ENCODE data around the gene LY6G6F. TPM values are rescaled to one million over a fixed set of nuclear protein-coding genes. Genes with fewer than 3 reads are reported as not detected.
A peak's percentile ranks its signal among the peaks of the same experiment; 100 is the strongest.

Gene LY6G6F
- total and polyA plus RNA-seq, 3 experiments from 2014 or later: not detected

DNA sequence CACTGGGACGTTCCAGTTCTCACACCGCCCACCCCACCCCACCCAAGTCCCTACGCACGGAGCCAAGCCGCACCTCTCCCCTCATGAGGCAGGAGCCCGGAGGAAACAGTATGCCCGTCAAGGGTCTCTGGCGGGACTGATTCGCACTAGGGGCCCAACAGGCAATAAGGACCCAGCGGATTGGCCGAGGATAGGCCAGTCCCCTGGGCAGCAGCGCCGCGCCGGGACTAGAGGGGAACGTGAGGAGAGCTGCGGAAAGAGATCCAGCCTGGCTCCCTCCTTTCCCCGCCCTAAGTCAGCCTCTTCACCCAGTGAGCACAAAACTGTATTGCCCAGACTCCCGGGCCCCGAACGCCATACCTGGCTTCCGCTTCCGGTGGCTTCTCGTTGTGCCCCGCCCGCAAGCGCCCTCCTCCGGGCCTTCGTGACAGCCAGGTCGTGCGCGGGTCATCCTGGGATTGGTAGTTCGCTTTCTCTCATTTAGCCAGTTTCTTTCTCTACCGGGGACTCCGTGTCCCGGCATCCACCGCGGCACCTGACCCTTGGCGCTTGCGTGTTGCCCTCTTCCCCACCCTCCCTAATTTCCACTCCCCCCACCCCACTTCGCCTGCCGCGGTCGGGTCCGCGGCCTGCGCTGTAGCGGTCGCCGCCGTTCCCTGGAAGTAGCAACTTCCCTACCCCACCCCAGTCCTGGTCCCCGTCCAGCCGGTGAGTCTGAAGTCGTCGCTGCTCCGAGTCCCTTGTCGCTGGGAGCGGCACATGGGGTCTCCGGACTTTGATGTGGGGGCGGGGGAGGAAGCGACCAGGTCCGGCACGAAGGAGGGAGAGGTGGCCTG is 40.9 kb upstream of the LY6G6F start, which contains the start of gene CSNK2B:
CSNK2B (plus strand) TSS at position 580 of the 836 bp plus-strand sequence. CDS start 752 bp downstream, outside the sequence.
- peak; percentile 98 for DNase-seq
- peak within 1 kb of the TSS; percentile 93 to 99 (median 94) for H3K4me3 Mint-ChIP-seq
- Histone ChIP-seq H3K4me3 (ENCODE audit: low read length) (peak within 1 kb of the TSS; percentile 97), H3K4me1 (ENCODE audit: insufficient read depth, low read length) (peaks cover 47% of the 10 kb centered on the region), H3K9me3 (ENCODE audit: low read length) (no peaks in the 10 kb centered on the region), H3K36me3 (ENCODE audit: insufficient read depth, low read length) (peaks cover 41% of the 10 kb centered on the region), H3K27me3 (ENCODE audit: insufficient read depth, low read length, poor library complexity, severe bottlenecking) (no peaks in the 10 kb centered on the region), H3K27ac (ENCODE audit: low read depth, low read length) (peak within 1 kb of the TSS; percentile 97)
- ChIA-PET POLR2A (interaction anchor here (0.7 to 6.0 kb wide), 10 partner anchors 13 to 306 kb away, joined by 3 to 112 read pairs (median 6); partner anchors contain the start of genes ABHD16A, APOM, BAG6 and DDX39B), CTCF (interaction anchor here (1.2 to 4.5 kb wide), 4 partner anchors 13 to 197 kb away, joined by 3 to 39 read pairs (median 6); partner anchors contain the start of genes BAG6, DDAH2 and NEU1)
- H3K9me3 Mint-ChIP-seq: no peaks in the 10 kb centered on the region
- H3K27ac Mint-ChIP-seq: peak within 1 kb of the TSS; percentile 91 to 100 (median 98)
- H3K36me3 Mint-ChIP-seq: peaks cover 0 to 86% (median 8%) of the 10 kb centered on the region in 3 donors
- H3K27me3 Mint-ChIP-seq: no peaks in the 10 kb centered on the region
- H3K4me1 Mint-ChIP-seq: peaks cover 55 to 73% (median 61%) of the 10 kb centered on the region in 3 donors

- peaks cover 48% of the 10 kb centered on the region for H3K36me3 ChIP-seq (ENCODE audit: insufficient read depth, low read length)
- Mint-ChIP-seq H3K4me3 (peak overlapping the region; percentile 93 to 99 (median 94)), H3K4me1 (peaks cover 49 to 67% (median 54%) of the 10 kb centered on the region in 3 donors), H3K9me3 (no peaks in the 10 kb centered on the region), H3K36me3 (peaks cover 0 to 88% (median 8%) of the 10 kb centered on the region in 3 donors), H3K27ac (peak overlapping the region; percentile 91 to 100 (median 98)), H3K27me3 (no peaks in the 10 kb centered on the region)
- ChIA-PET CTCF (no interaction called here), POLR2A (interaction anchor here (0.9 to 3.1 kb wide), 3 partner anchors 14 to 90 kb away, joined by 3 to 13 read pairs (median 5); partner anchors contain the start of genes ABHD16A and BAG6)
- H3K9me3 ChIP-seq (ENCODE audit: low read length): no peaks in the 10 kb centered on the region
- peaks cover 41% of the 10 kb centered on the region for H3K4me1 ChIP-seq (ENCODE audit: insufficient read depth, low read length)
- DNase-seq: no peak
- H3K27me3 ChIP-seq (ENCODE audit: insufficient read depth, low read length, poor library complexity, severe bottlenecking): no peaks in the 10 kb centered on the region
- peak overlapping the region; percentile 97 for H3K4me3 ChIP-seq (ENCODE audit: low read length)
- peak overlapping the region; percentile 97 for H3K27ac ChIP-seq (ENCODE audit: low read depth, low read length)
Measured at GRCh38 chr6:31666337-31666965, 40.2 kb upstream of the LY6G6F start.

DNA sequence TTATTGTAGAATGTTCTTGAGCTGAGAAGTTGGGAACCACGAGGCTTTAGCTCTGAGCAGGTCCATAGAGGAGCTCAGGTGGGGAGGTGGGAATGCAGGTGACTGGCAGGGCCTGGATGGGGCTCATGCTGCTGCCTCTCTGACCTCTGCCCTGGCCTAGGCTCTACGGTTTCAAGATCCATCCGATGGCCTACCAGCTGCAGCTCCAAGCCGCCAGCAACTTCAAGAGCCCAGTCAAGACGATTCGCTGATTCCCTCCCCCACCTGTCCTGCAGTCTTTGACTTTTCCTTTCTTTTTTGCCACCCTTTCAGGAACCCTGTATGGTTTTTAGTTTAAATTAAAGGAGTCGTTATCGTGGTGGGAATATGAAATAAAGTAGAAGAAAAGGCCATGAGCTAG is 37.0 kb upstream of the LY6G6F start, which contains the start of gene LY6G5B:
LY6G5B (plus strand) TSS at position 301 of the 400 bp plus-strand sequence. CDS start 975 bp downstream, outside the sequence.
- H3K27ac Mint-ChIP-seq: peak within 1 kb of the TSS in 3 of 8 donors; percentile 22 to 52 (median 36)
- POLR2A ChIA-PET: interaction anchor here (0.5 to 1.1 kb wide), 3 partner anchors 77 to 194 kb away, joined by 3 to 4 read pairs (median 3); partner anchors contain the start of gene NCR3
- H3K36me3 ChIP-seq (ENCODE audit: insufficient read depth, low read length): peaks cover 49% of the 10 kb centered on the region

DNA sequence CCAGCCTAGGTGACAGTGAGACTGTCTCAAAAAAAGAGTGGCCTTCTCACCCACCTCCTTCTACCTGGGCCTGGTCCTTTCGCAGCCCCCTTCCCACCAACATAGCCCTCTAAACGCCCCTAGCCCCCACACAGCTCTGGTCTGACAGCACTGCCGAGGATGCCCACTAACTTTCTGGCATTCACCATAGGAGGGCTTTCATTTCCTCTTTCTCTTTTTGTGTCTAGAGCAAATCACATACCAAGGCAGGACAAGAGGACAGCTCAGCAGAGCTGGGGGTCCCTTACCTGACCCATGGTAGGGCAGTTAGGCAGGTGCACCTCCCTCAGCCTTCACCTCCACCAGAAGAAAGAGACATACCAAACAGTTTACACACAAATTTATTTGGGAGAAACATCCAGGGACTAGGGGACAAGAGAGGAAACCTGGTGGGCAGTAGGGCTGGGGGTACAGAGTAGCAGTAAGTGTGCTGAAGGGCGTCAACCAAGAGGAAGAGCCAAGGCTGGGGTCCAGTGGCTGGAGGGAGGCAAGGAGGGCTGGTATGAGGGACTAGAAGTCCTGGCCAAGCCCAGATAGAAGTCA is 30.3 kb upstream of the LY6G6F start:
- Histone ChIP-seq H3K9me3 (ENCODE audit: low read length) (no peaks in the 10 kb centered on the region), H3K4me1 (ENCODE audit: insufficient read depth, low read length) (peaks cover 7% of the 10 kb centered on the region), H3K27ac (ENCODE audit: low read depth, low read length) (no peak overlapping the region), H3K4me3 (ENCODE audit: low read length) (no peak overlapping the region), H3K36me3 (ENCODE audit: insufficient read depth, low read length) (peaks cover 8% of the 10 kb centered on the region), H3K27me3 (ENCODE audit: insufficient read depth, low read length, poor library complexity, severe bottlenecking) (no peaks in the 10 kb centered on the region)
- Mint-ChIP-seq H3K27me3 (no peaks in the 10 kb centered on the region), H3K27ac (peak overlapping the region in 4 of 8 donors; percentile 40 to 90 (median 61)), H3K9me3 (no peaks in the 10 kb centered on the region), H3K4me3 (peak overlapping the region in 1 of 7 donors; percentile 36), H3K4me1 (peaks cover 12 to 14% (median 14%) of the 10 kb centered on the region in 3 donors), H3K36me3 (peaks cover 0 to 22% (median 7%) of the 10 kb centered on the region in 3 donors)
- ChIA-PET CTCF (no interaction called here), POLR2A (no interaction called here)
- no peak for DNase-seq

More for the DNA sequence above, 37.0 kb upstream of the LY6G6F start, which contains the start of gene LY6G5B:
- no peak for DNase-seq
- CTCF ChIA-PET: interaction anchor here (0.9 to 1.3 kb wide), 2 partner anchors 14 to 17 kb away, joined by 4 read pairs; partner anchors contain the start of gene BAG6
- Histone ChIP-seq H3K27ac (ENCODE audit: low read depth, low read length) (no peak within 1 kb of the TSS), H3K9me3 (ENCODE audit: low read length) (no peaks in the 10 kb centered on the region), H3K4me3 (ENCODE audit: low read length) (no peak within 1 kb of the TSS), H3K4me1 (ENCODE audit: insufficient read depth, low read length) (peaks cover 20% of the 10 kb centered on the region), H3K27me3 (ENCODE audit: insufficient read depth, low read length, poor library complexity, severe bottlenecking) (no peaks in the 10 kb centered on the region)
- H3K27me3 Mint-ChIP-seq: no peaks in the 10 kb centered on the region
- peaks cover 23 to 37% (median 32%) of the 10 kb centered on the region in 3 donors for H3K4me1 Mint-ChIP-seq
- H3K4me3 Mint-ChIP-seq: peak within 1 kb of the TSS in 1 of 7 donors; percentile 73
- H3K9me3 Mint-ChIP-seq: no peaks in the 10 kb centered on the region
- peaks cover 0 to 82% (median 11%) of the 10 kb centered on the region in 3 donors for H3K36me3 Mint-ChIP-seq

- H3K9me3 ChIP-seq (ENCODE audit: low read length): no peaks in the 10 kb centered on the region
- Mint-ChIP-seq H3K27me3 (no peaks in the 10 kb centered on the region), H3K4me1 (peaks cover 16 to 19% (median 16%) of the 10 kb centered on the region in 3 donors), H3K9me3 (no peaks in the 10 kb centered on the region), H3K27ac (peak overlapping the region in 3 of 8 donors; percentile 40 to 90 (median 55)), H3K36me3 (peaks cover 0 to 17% (median 7%) of the 10 kb centered on the region in 3 donors), H3K4me3 (peak overlapping the region in 1 of 7 donors; percentile 36)
- H3K4me3 ChIP-seq (ENCODE audit: low read length): no peak overlapping the region
- ChIA-PET POLR2A (no interaction called here), CTCF (interaction anchor here (2.0 kb wide), 1 partner anchor 153 kb away, joined by 6 read pairs; no protein-coding TSS in a partner anchor)
- no peaks in the 10 kb centered on the region for H3K27me3 ChIP-seq (ENCODE audit: insufficient read depth, low read length, poor library complexity, severe bottlenecking)
- peaks cover 10% of the 10 kb centered on the region for H3K4me1 ChIP-seq (ENCODE audit: insufficient read depth, low read length)
- H3K36me3 ChIP-seq (ENCODE audit: insufficient read depth, low read length): peaks cover 3% of the 10 kb centered on the region
- H3K27ac ChIP-seq (ENCODE audit: low read depth, low read length): no peak overlapping the region
- DNase-seq: no peak
Measured at GRCh38 chr6:31676904-31677303, 29.8 kb upstream of the LY6G6F start.

GRCh38 chr6:31677955-31678354 is 28.7 kb upstream of the LY6G6F start:
- Histone ChIP-seq H3K4me1 (ENCODE audit: insufficient read depth, low read length) (peaks cover 10% of the 10 kb centered on the region), H3K9me3 (ENCODE audit: low read length) (no peaks in the 10 kb centered on the region), H3K27ac (ENCODE audit: low read depth, low read length) (no peak overlapping the region), H3K27me3 (ENCODE audit: insufficient read depth, low read length, poor library complexity, severe bottlenecking) (no peaks in the 10 kb centered on the region), H3K36me3 (ENCODE audit: insufficient read depth, low read length) (no peaks in the 10 kb centered on the region), H3K4me3 (ENCODE audit: low read length) (no peak overlapping the region)
- H3K4me3 Mint-ChIP-seq: peak overlapping the region in 1 of 7 donors; percentile 70
- H3K9me3 Mint-ChIP-seq: no peaks in the 10 kb centered on the region
- peaks cover 0 to 8% (median 6%) of the 10 kb centered on the region in 3 donors for H3K36me3 Mint-ChIP-seq
- H3K27me3 Mint-ChIP-seq: no peaks in the 10 kb centered on the region
- peak overlapping the region in 2 of 8 donors; percentile 28 to 69 for H3K27ac Mint-ChIP-seq
- ChIA-PET POLR2A (interaction anchor here (0.7 kb wide), 1 partner anchor 447 kb away, joined by 4 read pairs; no protein-coding TSS in a partner anchor), CTCF (interaction anchor here (2.0 kb wide), 1 partner anchor 152 kb away, joined by 6 read pairs; no protein-coding TSS in a partner anchor)
- DNase-seq: no peak
- peaks cover 16 to 21% (median 16%) of the 10 kb centered on the region in 3 donors for H3K4me1 Mint-ChIP-seq
